IPS-18c (cell line): ENCODE measurements around the gene NBEA.
"Not testable (repeated sequence)": the region's sequence is repeated elsewhere in the genome, so short reads cannot be mapped to it uniquely, and the experiment has no call there.

Experiments used
- H3K4me3 ChIP-seq: 2 replicates; pipeline ENCODE4 v1.7.0; 2013; ENCODE audit warnings: low read depth, mild to moderate bottlenecking, low read length, moderate library complexity; ENCODE audit not compliant: insufficient read depth
- H3K9me3 ChIP-seq: one replicate; pipeline ENCODE4 v1.6.1; 2013; ENCODE audit warnings: mild to moderate bottlenecking, low read length, moderate library complexity; ENCODE audit not compliant: control insufficient read depth, insufficient read depth

Gene NBEA

GRCh38 chr13:34941835-34942731, at the start of gene NBEA:
Gene NBEA (plus strand): TSS chr13:34942270. CDS start chr13:34942821, 551 bp downstream.
- H3K4me3 ChIP-seq = peak within 1 kb of the TSS; percentile 92
- no peaks in the 10 kb centered on the region for H3K9me3 ChIP-seq

GRCh38 chr13:34894756-34895155, 47.3 kb upstream of the NBEA start:
- no peaks in the 10 kb centered on the region for H3K9me3 ChIP-seq
- H3K4me3 ChIP-seq = no peak overlapping the region

- no peak overlapping the region for H3K4me3 ChIP-seq
- H3K9me3 ChIP-seq = no peaks in the 10 kb centered on the region
These were observed 44.9 kb upstream of the NBEA start for GRCh38 chr13:34897220-34897619.

- Histone ChIP-seq H3K9me3 (no peaks in the 10 kb centered on the region), H3K4me3 (no peak overlapping the region; the same call in 1 of the 2 replicates)
These were observed 42.2 kb upstream of the NBEA start for GRCh38 chr13:34899888-34900287.

GRCh38 chr13:34900288-34900739, 41.8 kb upstream of the NBEA start:
- H3K4me3 ChIP-seq = no peak overlapping the region
- H3K9me3 ChIP-seq = no peaks in the 10 kb centered on the region

- Histone ChIP-seq H3K9me3 (no peaks in the 10 kb centered on the region), H3K4me3 (no peak overlapping the region)
These were observed 40.5 kb upstream of the NBEA start for GRCh38 chr13:34901572-34901971.

GRCh38 chr13:34911159-34911558, 30.9 kb upstream of the NBEA start:
- H3K4me3 ChIP-seq = no peak overlapping the region
- no peaks in the 10 kb centered on the region for H3K9me3 ChIP-seq

GRCh38 chr13:34913040-34913439, 29.0 kb upstream of the NBEA start:
- Histone ChIP-seq H3K9me3 (no peaks in the 10 kb centered on the region), H3K4me3 (no peak overlapping the region)

GRCh38 chr13:34914416-34914815, 27.7 kb upstream of the NBEA start:
- H3K4me3 ChIP-seq = no peak overlapping the region

GRCh38 chr13:34926508-34926907, 15.6 kb upstream of the NBEA start:
- no peaks in the 10 kb centered on the region for H3K9me3 ChIP-seq
- H3K4me3 ChIP-seq = no peak overlapping the region

More at GRCh38 chr13:34914416-34914815, 27.7 kb upstream of the NBEA start:
- no peaks in the 10 kb centered on the region for H3K9me3 ChIP-seq

- H3K9me3 ChIP-seq, H3K4me3 ChIP-seq: not testable (repeated sequence)
These were observed 13.4 kb upstream of the NBEA start for GRCh38 chr13:34928676-34929075.

GRCh38 chr13:34931572-34931971, 10.5 kb upstream of the NBEA start:
- Histone ChIP-seq H3K4me3 (no peak overlapping the region), H3K9me3 (no peaks in the 10 kb centered on the region)

GRCh38 chr13:34933349-34933748, 8.7 kb upstream of the NBEA start:
- H3K9me3 ChIP-seq = no peaks in the 10 kb centered on the region
- H3K4me3 ChIP-seq = no peak overlapping the region

- no peak overlapping the region for H3K4me3 ChIP-seq
- H3K9me3 ChIP-seq = no peaks in the 10 kb centered on the region
These were observed 8.3 kb upstream of the NBEA start for GRCh38 chr13:34933786-34934185.

GRCh38 chr13:34935841-34936240, 6.2 kb upstream of the NBEA start:
- Histone ChIP-seq H3K4me3 (no peak overlapping the region), H3K9me3 (no peaks in the 10 kb centered on the region)

- H3K4me3 ChIP-seq = no peak overlapping the region
These were observed 2.3 kb upstream of the NBEA start for GRCh38 chr13:34939771-34940170.

GRCh38 chr13:34941436-34941834, 635 bp upstream of the NBEA start:
- peak overlapping the region; percentile 92 for H3K4me3 ChIP-seq
- no peaks in the 10 kb centered on the region for H3K9me3 ChIP-seq

More at GRCh38 chr13:34939771-34940170, 2.3 kb upstream of the NBEA start:
- no peaks in the 10 kb centered on the region for H3K9me3 ChIP-seq

- no peaks in the 10 kb centered on the region for H3K9me3 ChIP-seq
- H3K4me3 ChIP-seq = peak overlapping the region; percentile 92
These were observed 814 bp downstream of the NBEA start for GRCh38 chr13:34942732-34943435.
